Suprapubic skin (tissue), 4 donors: Measurements from ENCODE around the gene SUSD6.

Source experiments
- CTCF ChIP-seq, 2 donors: fragments of 200-600 bp in 1 of 2; fragments of 450-650 bp in 1 of 2; sonication (generic) in 1 of 2; IDR thresholded peaks; one replicate each; pipeline ENCODE4 v1.5.1; 2016 to 2019; ENCODE audit warnings: antibody characterized with exemption in 2 of 2, mild to moderate bottlenecking in 1 of 2, moderate library complexity in 1 of 2
- EP300 ChIP-seq: sonication (generic); formaldehyde crosslinking; IDR thresholded peaks from one replicate; pipeline ENCODE4 v1.6.1; 2017; ENCODE audit warnings: antibody characterized with exemption
- POLR2A ChIP-seq, 2 donors: fragments of 450-650 bp; IDR thresholded peaks; one replicate each; pipeline ENCODE4 v1.6.1; 2017; ENCODE audit warnings: antibody characterized with exemption in 2 of 2, mild to moderate bottlenecking in 2 of 2, moderate library complexity in 2 of 2
- POLR2AphosphoS5 ChIP-seq, 3 donors: sonication (generic); formaldehyde crosslinking; IDR thresholded peaks; one replicate each; pipeline ENCODE4 v1.6.1; 2017; ENCODE audit warnings: antibody characterized with exemption in 3 of 3

GRCh38 chr14:69695322-69696203, 84.2 kb downstream of the SUSD6 start:
- no peak for TF ChIP-seq CTCF (IDR thresholded peaks at IDR 0.05)
- no peak for TF ChIP-seq POLR2AphosphoS5 (IDR thresholded peaks at IDR 0.05)
- no peak for TF ChIP-seq POLR2A (IDR thresholded peaks at IDR 0.05)
- TF ChIP-seq EP300, result no peak
